DMS53 treated with DMSO at 0.1 percent for 48 hours (cell line): ENCODE data around the gene TSHZ1.

ENCODE experiments used
- DNase-seq: peaks from one replicate; lab custom pipeline; 2025; ENCODE audit not compliant: unreplicated experiment; lab: John Stamatoyannopoulos, UW

TSHZ1 gene

GRCh38 chr18:75207310-75208154 lies 3.1 kb upstream of the TSHZ1 start:
- peak; percentile 46 for DNase-seq

- peak; percentile 59 for DNase-seq
These were observed 2.3 kb upstream of the TSHZ1 start for GRCh38 chr18:75208155-75208835.

GRCh38 chr18:75208836-75209128 lies 1.8 kb upstream of the TSHZ1 start:
- DNase-seq: peak; percentile 64

GRCh38 chr18:75209129-75209950 lies 1.3 kb upstream of the TSHZ1 start, which contains the start of gene PTGR3:
PTGR3 (minus strand) TSS chr18:75209139; CDS start chr18:75209058, 81 bp downstream.
- DNase-seq: peak; percentile 83

GRCh38 chr18:75209951-75210258 lies 692 bp upstream of the TSHZ1 start:
- DNase-seq: no peak

GRCh38 chr18:75211002-75211621 lies 515 bp downstream of the TSHZ1 start:
- peak; percentile 37 for DNase-seq

- DNase-seq: no peak
These were observed 992 bp downstream of the TSHZ1 start for GRCh38 chr18:75211626-75211952.

GRCh38 chr18:75211953-75212750 lies 1.6 kb downstream of the TSHZ1 start:
- peak; percentile 20 for DNase-seq

GRCh38 chr18:75212751-75213090 lies 2.1 kb downstream of the TSHZ1 start:
- no peak for DNase-seq

GRCh38 chr18:75213611-75214331 lies 3.2 kb downstream of the TSHZ1 start:
- DNase-seq: no peak

- DNase-seq: no peak
These were observed 3.7 kb downstream of the TSHZ1 start for GRCh38 chr18:75214332-75214690.

- no peak for DNase-seq
These were observed 4.3 kb downstream of the TSHZ1 start for GRCh38 chr18:75214766-75215510.

- DNase-seq: no peak
These were observed 5.1 kb downstream of the TSHZ1 start for GRCh38 chr18:75215663-75216062.

- DNase-seq: no peak
These were observed 5.8 kb downstream of the TSHZ1 start for GRCh38 chr18:75216212-75216910.

GRCh38 chr18:75216911-75217689 lies 6.5 kb downstream of the TSHZ1 start:
- DNase-seq: no peak

- DNase-seq: no peak
These were observed 7.7 kb downstream of the TSHZ1 start for GRCh38 chr18:75218065-75218923.

- no peak for DNase-seq
These were observed 9.3 kb downstream of the TSHZ1 start for GRCh38 chr18:75219745-75220375.
